Activated CD8-positive, alpha-beta T cell treated with anti-CD3 and anti-CD28 coated beads for 36 hours (primary cell): ENCODE data around the gene BAZ2B. TPM values are rescaled to one million over a fixed set of nuclear protein-coding genes. Genes with fewer than 3 reads are reported as not detected.

Experiments used
- ATAC-seq: fragments of 200-7000 bp; cut with Tn5 transposase; one replicate; pipeline ENCODE4 v1.10.0; 2021; ENCODE audit warnings: mild to moderate bottlenecking, moderate library complexity
- CTCF ChIA-PET: fragments of 350-600 bp; sonication (Branson Sonifier 250); formaldehyde crosslinking; loops from one replicate; lab custom pipeline; 2021; ENCODE audit warnings: antibody characterized with exemption; lab: Charles Lee
- POLR2A ChIA-PET: fragments of 350-600 bp; sonication (Branson Sonifier 250); formaldehyde crosslinking; loops from one replicate; lab custom pipeline; 2021; ENCODE audit warnings: antibody characterized with exemption; lab: Charles Lee
- DNase-seq: peaks from one replicate; pipeline ENCODE4 v3.0.0-alpha.2; 2020
- H3K27ac Mint-ChIP-seq: one replicate; pipeline ENCODE4 v1.8.0; 2021; ENCODE audit warnings: mild to moderate bottlenecking, mixed read lengths
- H3K27me3 Mint-ChIP-seq: one replicate; pipeline ENCODE4 v1.8.0; 2021; ENCODE audit warnings: mixed read lengths
- H3K36me3 Mint-ChIP-seq: one replicate; pipeline ENCODE4 v1.8.0; 2021; ENCODE audit warnings: low read depth, mixed read lengths
- H3K4me1 Mint-ChIP-seq: one replicate; pipeline ENCODE4 v1.8.0; 2021; ENCODE audit warnings: low read depth, mixed read lengths
- H3K4me3 Mint-ChIP-seq: one replicate; pipeline ENCODE4 v1.8.0; 2021; ENCODE audit warnings: mild to moderate bottlenecking, moderate library complexity, mixed read lengths
- H3K9me3 Mint-ChIP-seq: one replicate; pipeline ENCODE4 v1.8.0; 2021; ENCODE audit warnings: mixed read lengths
- intact Hi-C: fragments of 100-400 bp; cut with micrococcal nuclease; formaldehyde crosslinking; loops from one replicate; pipeline ENCODE4 v1.10.0; 2022
- total RNA-seq, 2 experiments: library from RNA; stranded (reverse); gene quantifications; one replicate each; pipeline ENCODE4 v1.2.3, GENCODE V29; 2021
- TF ChIP-seq, protein P1 (sequence below): fragments of 200-600 bp; IDR thresholded peaks from one replicate; pipeline ENCODE4 v1.8.0; 2022; ENCODE audit warnings: antibody characterized with exemption, mild to moderate bottlenecking

The BAZ2B gene
- total RNA-seq, 2 experiments from 2014 or later, result 7.7 to 8.2 TPM

DNA sequence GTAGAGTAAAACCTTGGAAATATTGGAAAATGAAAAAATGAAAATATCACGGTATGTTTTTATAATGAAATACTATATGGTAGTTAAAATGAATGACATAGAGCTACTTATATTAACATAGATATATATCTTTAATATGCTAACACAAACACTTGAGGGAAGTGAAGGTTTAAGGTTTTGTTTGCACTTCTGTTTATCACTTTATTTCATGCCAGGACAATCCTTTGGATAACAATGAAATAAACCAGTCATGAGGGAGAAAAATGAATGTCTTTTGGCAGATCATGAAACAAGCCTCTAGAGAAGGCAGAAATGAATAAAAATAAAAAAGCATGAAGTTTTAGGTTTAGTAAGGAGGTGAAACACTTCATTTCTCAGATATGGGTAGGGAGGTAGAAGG, 89.9 kb downstream of the BAZ2B start:
- POLR2A ChIA-PET, result no interaction called here
- CTCF ChIA-PET, result no interaction called here
- Mint-ChIP-seq H3K4me3 (no peak overlapping the region), H3K27ac (no peak overlapping the region), H3K4me1 (no peaks in the 10 kb centered on the region), H3K36me3 (no peaks in the 10 kb centered on the region), H3K27me3 (no peaks in the 10 kb centered on the region), H3K9me3 (no peaks in the 10 kb centered on the region)
- TF ChIP-seq, protein P1, sequence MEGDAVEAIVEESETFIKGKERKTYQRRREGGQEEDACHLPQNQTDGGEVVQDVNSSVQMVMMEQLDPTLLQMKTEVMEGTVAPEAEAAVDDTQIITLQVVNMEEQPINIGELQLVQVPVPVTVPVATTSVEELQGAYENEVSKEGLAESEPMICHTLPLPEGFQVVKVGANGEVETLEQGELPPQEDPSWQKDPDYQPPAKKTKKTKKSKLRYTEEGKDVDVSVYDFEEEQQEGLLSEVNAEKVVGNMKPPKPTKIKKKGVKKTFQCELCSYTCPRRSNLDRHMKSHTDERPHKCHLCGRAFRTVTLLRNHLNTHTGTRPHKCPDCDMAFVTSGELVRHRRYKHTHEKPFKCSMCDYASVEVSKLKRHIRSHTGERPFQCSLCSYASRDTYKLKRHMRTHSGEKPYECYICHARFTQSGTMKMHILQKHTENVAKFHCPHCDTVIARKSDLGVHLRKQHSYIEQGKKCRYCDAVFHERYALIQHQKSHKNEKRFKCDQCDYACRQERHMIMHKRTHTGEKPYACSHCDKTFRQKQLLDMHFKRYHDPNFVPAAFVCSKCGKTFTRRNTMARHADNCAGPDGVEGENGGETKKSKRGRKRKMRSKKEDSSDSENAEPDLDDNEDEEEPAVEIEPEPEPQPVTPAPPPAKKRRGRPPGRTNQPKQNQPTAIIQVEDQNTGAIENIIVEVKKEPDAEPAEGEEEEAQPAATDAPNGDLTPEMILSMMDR, result no peak
- ATAC-seq (no peak), DNase-seq (no peak)
- intact Hi-C loops, result no loop called here

- ChIA-PET CTCF (no interaction called here), POLR2A (no interaction called here)
- no peak overlapping the region for H3K4me3 Mint-ChIP-seq
- intact Hi-C loops, result no loop called here
- DNase-seq (no peak), ATAC-seq (no peak)
- no peaks in the 10 kb centered on the region for H3K36me3 Mint-ChIP-seq
- TF ChIP-seq, protein P1, result no peak
- H3K4me1 Mint-ChIP-seq, result no peaks in the 10 kb centered on the region
- H3K27me3 Mint-ChIP-seq, result no peaks in the 10 kb centered on the region
- H3K27ac Mint-ChIP-seq, result no peak overlapping the region
- H3K9me3 Mint-ChIP-seq, result no peaks in the 10 kb centered on the region
Measured at GRCh38 chr2:159525012-159525411, 91.3 kb downstream of the BAZ2B start.

GRCh38 chr2:159521272-159521671, 95.1 kb downstream of the BAZ2B start:
- Mint-ChIP-seq H3K4me3 (no peak overlapping the region), H3K36me3 (no peaks in the 10 kb centered on the region), H3K4me1 (peaks cover 3% of the 10 kb centered on the region), H3K27me3 (no peaks in the 10 kb centered on the region), H3K27ac (no peak overlapping the region), H3K9me3 (no peaks in the 10 kb centered on the region)
- DNase-seq (no peak), ATAC-seq (no peak)
- ChIA-PET POLR2A (no interaction called here), CTCF (no interaction called here)
- intact Hi-C loops, result no loop called here
- TF ChIP-seq, protein P1, result no peak

DNA sequence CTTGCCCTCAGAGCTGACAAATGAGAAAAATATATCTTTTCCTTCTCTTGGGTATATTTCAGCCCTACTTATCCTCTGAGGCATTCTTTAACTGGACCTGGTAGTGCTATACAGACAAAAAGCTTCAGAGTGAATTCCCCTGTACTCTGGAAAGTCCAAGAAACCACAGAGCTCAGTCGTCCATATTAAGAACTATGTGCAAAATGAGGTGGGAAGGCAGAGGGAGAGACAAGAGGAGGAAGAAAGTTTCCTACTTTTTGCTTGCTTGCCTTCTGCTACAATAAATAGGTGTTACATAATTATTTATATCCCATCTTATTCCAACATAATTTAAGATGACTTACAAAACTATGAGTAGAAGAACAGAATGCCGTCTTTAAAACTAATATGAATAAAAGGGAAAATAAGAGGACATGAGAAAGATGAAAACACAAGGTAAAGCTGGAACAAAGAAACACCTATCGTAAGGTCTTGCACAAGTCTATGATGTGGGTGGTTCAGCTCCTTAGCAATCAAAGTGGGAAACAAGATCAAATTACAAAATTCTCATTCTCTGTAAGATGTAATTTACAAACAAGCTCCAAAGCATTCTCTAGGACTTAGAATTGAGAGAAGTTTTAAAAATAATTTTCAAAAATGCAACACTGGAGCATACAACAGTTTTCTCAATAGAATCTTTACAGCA, 97.9 kb downstream of the BAZ2B start:
- H3K27ac Mint-ChIP-seq, result no peak overlapping the region
- intact Hi-C loops, result no loop called here
- H3K9me3 Mint-ChIP-seq, result no peaks in the 10 kb centered on the region
- ChIA-PET CTCF (interaction anchor here (1.1 kb wide), 1 partner anchor 11 kb away, joined by 3 read pairs; no protein-coding TSS in a partner anchor), POLR2A (no interaction called here)
- ATAC-seq, result no peak
- no peaks in the 10 kb centered on the region for H3K27me3 Mint-ChIP-seq
- H3K36me3 Mint-ChIP-seq, result no peaks in the 10 kb centered on the region
- TF ChIP-seq, protein P1, result no peak
- H3K4me3 Mint-ChIP-seq, result no peak overlapping the region
- peaks cover 17% of the 10 kb centered on the region for H3K4me1 Mint-ChIP-seq
- DNase-seq, result no peak

- peak; percentile 94 for ATAC-seq
- ChIA-PET CTCF (interaction anchor here (0.9 to 1.2 kb wide), 2 partner anchors 16 to 87 kb away, joined by 4 read pairs; no protein-coding TSS in a partner anchor), POLR2A (interaction anchor here (1.6 kb wide), 1 partner anchor 196 kb away, joined by 9 read pairs; the partner anchor contains the start of gene MARCHF7)
- Mint-ChIP-seq H3K4me3 (peak overlapping the region; percentile 78), H3K9me3 (no peaks in the 10 kb centered on the region), H3K4me1 (peaks cover 20% of the 10 kb centered on the region), H3K27me3 (no peaks in the 10 kb centered on the region), H3K27ac (peak overlapping the region; percentile 88), H3K36me3 (no peaks in the 10 kb centered on the region)
- intact Hi-C loops, result no loop called here
- TF ChIP-seq, protein P1, result no peak
- peak; percentile 9 for DNase-seq
Measured at GRCh38 chr2:159516241-159516758, 100.0 kb downstream of the BAZ2B start.
